GM18858 (cell line): ENCODE data around the gene PKP1.
"Not testable (repeated sequence)": the region's sequence is repeated elsewhere in the genome, so short reads cannot be mapped to it uniquely, and the experiment has no call there.

Experiments
- ATAC-seq: cut with Tn5 transposase; IDR thresholded peaks from one replicate; pipeline ENCODE4 v1.9.1; 2021; ENCODE audit not compliant: unreplicated experiment

The PKP1 gene

GRCh38 chr1:201282931-201283829 lies at the start of gene PKP1:
Gene PKP1 (plus strand): TSS chr1:201283506. CDS start chr1:201283703, 197 bp downstream.
- ATAC-seq = no peak

- not testable (repeated sequence) for ATAC-seq
Observed at GRCh38 chr1:201239646-201240045, 43.7 kb upstream of the PKP1 start.

- ATAC-seq = no peak
Observed at GRCh38 chr1:201240171-201240570, 43.1 kb upstream of the PKP1 start.

- ATAC-seq = no peak
Observed at GRCh38 chr1:201241736-201242135, 41.6 kb upstream of the PKP1 start.

- ATAC-seq = no peak
Observed at GRCh38 chr1:201245082-201245481, 38.2 kb upstream of the PKP1 start.

- no peak for ATAC-seq
Observed at GRCh38 chr1:201248721-201249559, 34.4 kb upstream of the PKP1 start.

- no peak for ATAC-seq
Observed at GRCh38 chr1:201250326-201251011, 32.8 kb upstream of the PKP1 start.

GRCh38 chr1:201251411-201251810 lies 31.9 kb upstream of the PKP1 start:
- no peak for ATAC-seq

- ATAC-seq = no peak
Observed at GRCh38 chr1:201251851-201252430, 31.4 kb upstream of the PKP1 start.

GRCh38 chr1:201252944-201253371 lies 30.3 kb upstream of the PKP1 start:
- no peak for ATAC-seq

- ATAC-seq = no peak
Observed at GRCh38 chr1:201253411-201253810, 29.9 kb upstream of the PKP1 start.

- no peak for ATAC-seq
Observed at GRCh38 chr1:201253906-201254624, 29.2 kb upstream of the PKP1 start.

- ATAC-seq = no peak
Observed at GRCh38 chr1:201254625-201255478, 28.5 kb upstream of the PKP1 start.

- ATAC-seq = no peak
Observed at GRCh38 chr1:201255479-201256362, 27.6 kb upstream of the PKP1 start.

GRCh38 chr1:201258132-201258531 lies 25.2 kb upstream of the PKP1 start:
- not testable (repeated sequence) for ATAC-seq

- ATAC-seq = no peak
Observed at GRCh38 chr1:201258763-201259230, 24.5 kb upstream of the PKP1 start.

- ATAC-seq = no peak
Observed at GRCh38 chr1:201259476-201260235, 23.6 kb upstream of the PKP1 start.

- no peak for ATAC-seq
Observed at GRCh38 chr1:201260236-201260590, 23.1 kb upstream of the PKP1 start.
